Mononuclear cell (primary cell): Measurements from ENCODE around the gene KLF11. TPM values are rescaled to one million over a fixed set of nuclear protein-coding genes. Genes with fewer than 3 reads are reported as not detected.

Source experiments
- H3K27me3 ChIP-seq: 2 replicates; pipeline ENCODE4 v1.6.0; 2011; ENCODE audit warnings: low read length, control low read depth; ENCODE audit not compliant: insufficient read depth
- H3K4me1 ChIP-seq: 2 replicates; pipeline ENCODE4 v1.5.1; 2011; ENCODE audit warnings: mild to moderate bottlenecking, low read length, control low read depth; ENCODE audit not compliant: insufficient read depth
- H3K4me3 ChIP-seq: 2 replicates; pipeline ENCODE4 v1.5.1; 2011; ENCODE audit warnings: mild to moderate bottlenecking, low read length, moderate library complexity
- H3K9me3 ChIP-seq: 2 replicates; pipeline ENCODE4 v1.5.1; 2011; ENCODE audit warnings: low read depth, mild to moderate bottlenecking, control low read depth, low read length
- total RNA-seq: library from RNA; depleted of rRNA; stranded (reverse); fragments of >200 nt; gene quantifications from one replicate; pipeline ENCODE4 v1.2.3, GENCODE V29; 2012

Gene KLF11
- total RNA-seq, 1 donor = 37.7 TPM

GRCh38 chr2:10057231-10058107 is 14.1 kb downstream of the KLF11 start:
- Histone ChIP-seq H3K4me3 (no peak overlapping the region), H3K4me1 (peaks cover 9% of the 10 kb centered on the region), H3K9me3 (no peaks in the 10 kb centered on the region), H3K27me3 (no peaks in the 10 kb centered on the region)

GRCh38 chr2:10058251-10059015 is 15.1 kb downstream of the KLF11 start:
- peaks cover 9% of the 10 kb centered on the region for H3K4me1 ChIP-seq
- H3K4me3 ChIP-seq = no peak overlapping the region
- no peaks in the 10 kb centered on the region for H3K27me3 ChIP-seq
- H3K9me3 ChIP-seq = no peaks in the 10 kb centered on the region

- Histone ChIP-seq H3K27me3 (no peaks in the 10 kb centered on the region), H3K9me3 (no peaks in the 10 kb centered on the region), H3K4me1 (peaks cover 9% of the 10 kb centered on the region), H3K4me3 (no peak overlapping the region)
These were observed 15.6 kb downstream of the KLF11 start for GRCh38 chr2:10059016-10059351.

- Histone ChIP-seq H3K27me3 (no peaks in the 10 kb centered on the region), H3K9me3 (no peaks in the 10 kb centered on the region), H3K4me1 (peaks cover 9% of the 10 kb centered on the region), H3K4me3 (no peak overlapping the region)
These were observed 16.4 kb downstream of the KLF11 start for GRCh38 chr2:10059552-10060335.

- Histone ChIP-seq H3K4me1 (peaks cover 20% of the 10 kb centered on the region), H3K27me3 (no peaks in the 10 kb centered on the region), H3K4me3 (no peak overlapping the region), H3K9me3 (no peaks in the 10 kb centered on the region)
These were observed 18.0 kb downstream of the KLF11 start for GRCh38 chr2:10061221-10061925.

- H3K4me1 ChIP-seq = peaks cover 11% of the 10 kb centered on the region
- no peak overlapping the region for H3K4me3 ChIP-seq
- no peaks in the 10 kb centered on the region for H3K9me3 ChIP-seq
- H3K27me3 ChIP-seq = no peaks in the 10 kb centered on the region
These were observed 19.6 kb downstream of the KLF11 start for GRCh38 chr2:10062931-10063365.

- Histone ChIP-seq H3K9me3 (no peaks in the 10 kb centered on the region), H3K4me3 (no peak overlapping the region), H3K27me3 (no peaks in the 10 kb centered on the region), H3K4me1 (peaks cover 11% of the 10 kb centered on the region)
These were observed 20.2 kb downstream of the KLF11 start for GRCh38 chr2:10063566-10063965.

- H3K9me3 ChIP-seq = no peaks in the 10 kb centered on the region
- H3K4me3 ChIP-seq = no peak overlapping the region
- no peaks in the 10 kb centered on the region for H3K27me3 ChIP-seq
- peaks cover 11% of the 10 kb centered on the region for H3K4me1 ChIP-seq
These were observed 21.8 kb downstream of the KLF11 start for GRCh38 chr2:10064932-10065772.

- no peaks in the 10 kb centered on the region for H3K9me3 ChIP-seq
- no peak overlapping the region for H3K4me3 ChIP-seq
- H3K4me1 ChIP-seq = peaks cover 11% of the 10 kb centered on the region
- no peaks in the 10 kb centered on the region for H3K27me3 ChIP-seq
These were observed 22.4 kb downstream of the KLF11 start for GRCh38 chr2:10065773-10066055.

GRCh38 chr2:10067330-10067729 is 24.0 kb downstream of the KLF11 start:
- H3K4me1 ChIP-seq = peaks cover 11% of the 10 kb centered on the region
- H3K9me3 ChIP-seq = no peaks in the 10 kb centered on the region
- H3K27me3 ChIP-seq = no peaks in the 10 kb centered on the region
- H3K4me3 ChIP-seq = no peak overlapping the region

GRCh38 chr2:10067881-10068280 is 24.5 kb downstream of the KLF11 start:
- peaks cover 15% of the 10 kb centered on the region for H3K4me1 ChIP-seq
- no peaks in the 10 kb centered on the region for H3K9me3 ChIP-seq
- H3K4me3 ChIP-seq = no peak overlapping the region
- H3K27me3 ChIP-seq = no peaks in the 10 kb centered on the region

GRCh38 chr2:10071176-10071575 is 27.8 kb downstream of the KLF11 start:
- H3K27me3 ChIP-seq = peaks cover 21% of the 10 kb centered on the region
- H3K4me3 ChIP-seq = no peak overlapping the region
- no peaks in the 10 kb centered on the region for H3K9me3 ChIP-seq
- H3K4me1 ChIP-seq = peaks cover 4% of the 10 kb centered on the region

- peaks cover 4% of the 10 kb centered on the region for H3K4me1 ChIP-seq
- H3K27me3 ChIP-seq = peaks cover 25% of the 10 kb centered on the region
- no peaks in the 10 kb centered on the region for H3K9me3 ChIP-seq
- H3K4me3 ChIP-seq = no peak overlapping the region
These were observed 28.2 kb downstream of the KLF11 start for GRCh38 chr2:10071595-10071994.
